Choroid plexus epithelial cell (primary cell): ENCODE data around the gene PNPLA5.

Experiments used
- DNase-seq: peaks from one replicate; pipeline ENCODE4 v3.0.0-alpha.2; 2010; ENCODE audit warnings: low read depth
- H3K4me3 ChIP-seq: 2 replicates; pipeline ENCODE4 v1.5.1; 2011; ENCODE audit warnings: low read depth, mild to moderate bottlenecking, control low read depth, low read length, moderate library complexity
- TF ChIP-seq, protein P1 (sequence below): conservative IDR thresholded peaks from 2 replicates; pipeline ENCODE4 v1.5.1; 2011; ENCODE audit warnings: low read depth, mild to moderate bottlenecking, control low read depth, inconsistent platforms, low read length, moderate library complexity

The PNPLA5 gene

DNA sequence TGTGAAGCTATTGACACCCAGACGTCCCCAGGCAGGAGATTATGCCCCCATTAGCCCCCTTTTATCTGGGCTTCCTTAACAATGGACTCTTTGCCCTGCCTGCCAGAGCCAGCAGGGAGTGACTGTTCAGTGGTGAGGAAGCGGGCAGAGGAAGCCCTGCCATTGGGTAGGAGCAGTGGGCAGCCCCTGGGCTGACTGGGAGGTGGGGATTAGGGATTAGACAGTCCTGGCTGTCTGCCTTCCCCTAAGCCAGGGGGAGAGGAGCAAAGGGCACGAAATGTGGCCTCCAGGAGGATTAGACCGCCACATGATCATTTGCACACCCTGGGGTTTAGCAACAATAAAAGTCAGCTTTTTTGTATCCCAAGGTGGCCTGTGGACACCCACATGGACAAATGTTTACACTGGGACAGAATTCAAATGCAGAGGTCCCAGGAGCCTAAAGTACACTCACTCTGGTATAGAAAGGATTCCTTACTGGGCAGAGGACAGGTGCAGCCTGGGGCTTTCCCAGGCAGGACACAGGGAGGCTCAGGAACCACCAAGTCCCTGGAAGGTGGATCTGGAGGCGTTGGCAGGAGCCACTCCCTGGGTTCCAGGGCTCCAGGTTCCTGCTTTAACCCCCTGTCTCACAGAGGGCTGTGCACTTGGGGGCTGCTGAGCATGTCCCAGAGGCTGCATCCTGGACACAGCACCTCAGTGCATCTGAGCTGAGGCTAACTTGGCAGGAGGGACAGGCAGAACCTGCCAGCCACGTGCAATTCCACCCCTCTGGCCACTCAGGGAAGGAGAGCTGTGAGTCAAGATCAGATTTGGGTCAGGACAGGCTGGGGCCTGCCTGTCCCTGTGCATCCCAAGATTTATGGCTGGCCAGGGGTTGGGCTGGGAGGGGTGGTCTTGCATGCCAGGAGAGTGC is 33.9 kb upstream of the PNPLA5 start:
- TF ChIP-seq, protein P1, sequence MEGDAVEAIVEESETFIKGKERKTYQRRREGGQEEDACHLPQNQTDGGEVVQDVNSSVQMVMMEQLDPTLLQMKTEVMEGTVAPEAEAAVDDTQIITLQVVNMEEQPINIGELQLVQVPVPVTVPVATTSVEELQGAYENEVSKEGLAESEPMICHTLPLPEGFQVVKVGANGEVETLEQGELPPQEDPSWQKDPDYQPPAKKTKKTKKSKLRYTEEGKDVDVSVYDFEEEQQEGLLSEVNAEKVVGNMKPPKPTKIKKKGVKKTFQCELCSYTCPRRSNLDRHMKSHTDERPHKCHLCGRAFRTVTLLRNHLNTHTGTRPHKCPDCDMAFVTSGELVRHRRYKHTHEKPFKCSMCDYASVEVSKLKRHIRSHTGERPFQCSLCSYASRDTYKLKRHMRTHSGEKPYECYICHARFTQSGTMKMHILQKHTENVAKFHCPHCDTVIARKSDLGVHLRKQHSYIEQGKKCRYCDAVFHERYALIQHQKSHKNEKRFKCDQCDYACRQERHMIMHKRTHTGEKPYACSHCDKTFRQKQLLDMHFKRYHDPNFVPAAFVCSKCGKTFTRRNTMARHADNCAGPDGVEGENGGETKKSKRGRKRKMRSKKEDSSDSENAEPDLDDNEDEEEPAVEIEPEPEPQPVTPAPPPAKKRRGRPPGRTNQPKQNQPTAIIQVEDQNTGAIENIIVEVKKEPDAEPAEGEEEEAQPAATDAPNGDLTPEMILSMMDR = no peak
- no peak for DNase-seq
- no peak overlapping the region for H3K4me3 ChIP-seq

- DNase-seq = no peak
- peak overlapping the region; percentile 72 for H3K4me3 ChIP-seq
- TF ChIP-seq, protein P1 = no peak
Observed at GRCh38 chr22:43924877-43925276, 33.1 kb upstream of the PNPLA5 start.

DNA sequence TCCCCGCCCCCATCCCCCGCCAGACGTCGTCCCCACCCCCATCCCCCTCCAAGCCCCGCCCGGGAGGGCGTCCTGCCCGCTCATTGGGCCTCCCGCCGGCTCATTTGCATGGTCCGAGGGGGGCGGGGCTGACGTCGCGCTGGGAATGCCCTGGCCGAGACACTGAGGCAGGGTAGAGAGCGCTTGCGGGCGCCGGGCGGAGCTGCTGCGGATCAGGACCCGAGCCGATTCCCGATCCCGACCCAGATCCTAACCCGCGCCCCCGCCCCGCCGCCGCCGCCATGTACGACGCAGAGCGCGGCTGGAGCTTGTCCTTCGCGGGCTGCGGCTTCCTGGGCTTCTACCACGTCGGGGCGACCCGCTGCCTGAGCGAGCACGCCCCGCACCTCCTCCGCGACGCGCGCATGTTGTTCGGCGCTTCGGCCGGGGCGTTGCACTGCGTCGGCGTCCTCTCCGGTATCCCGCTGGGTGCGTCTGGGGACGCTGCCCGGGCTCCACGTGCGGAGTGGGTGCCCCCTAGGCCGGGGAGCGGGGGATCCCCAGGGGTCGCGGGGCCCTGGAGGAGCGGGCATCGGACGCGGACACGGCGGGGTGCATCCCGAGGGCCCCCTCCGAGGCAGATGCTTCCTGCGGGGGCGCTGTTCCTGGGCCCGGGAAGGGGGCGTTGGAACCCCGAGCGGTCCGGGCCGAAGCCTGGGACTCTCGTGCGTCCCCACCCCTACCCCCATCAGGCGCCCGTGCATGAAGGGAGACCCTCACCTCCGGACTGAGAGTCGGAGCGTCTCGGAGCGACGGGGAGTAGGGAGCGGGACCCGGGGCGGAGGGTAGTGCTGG is 32.0 kb upstream of the PNPLA5 start, which contains the start of gene PNPLA3:
TSS of gene PNPLA3 (plus strand) at position 175 of the 834 bp plus-strand sequence. CDS start at position 282, 107 bp downstream.
- peak; percentile 90 for DNase-seq
- peak within 1 kb of the TSS; percentile 72 for H3K4me3 ChIP-seq
- TF ChIP-seq, protein P1 = peak; percentile 44

GRCh38 chr22:43923191-43923590 is 31.4 kb upstream of the PNPLA5 start:
- H3K4me3 ChIP-seq = peak overlapping the region; percentile 72
- TF ChIP-seq, protein P1 = no peak
- DNase-seq = peak; percentile 44

DNA sequence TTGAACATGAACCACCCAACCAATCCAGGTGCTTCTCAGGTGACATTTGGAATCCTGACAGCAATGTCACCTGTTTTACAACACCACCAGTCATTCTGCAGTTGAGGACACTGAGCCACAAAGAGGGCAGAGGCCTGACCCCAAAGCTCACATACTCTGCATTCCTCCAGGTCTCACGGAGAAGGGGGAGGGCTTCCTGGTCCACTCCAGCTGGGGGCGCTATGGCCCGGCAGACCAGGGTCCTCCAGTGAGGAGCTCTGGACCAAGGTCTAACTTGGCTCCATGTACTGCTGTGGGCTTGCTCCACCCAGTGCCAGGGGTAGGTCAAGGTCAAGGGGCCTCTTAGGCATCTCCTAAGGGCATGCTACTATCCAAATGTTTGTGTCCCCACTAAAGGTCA is 30.3 kb upstream of the PNPLA5 start:
- no peak for DNase-seq
- H3K4me3 ChIP-seq = no peak overlapping the region
- TF ChIP-seq, protein P1 = peak; percentile 25

DNA sequence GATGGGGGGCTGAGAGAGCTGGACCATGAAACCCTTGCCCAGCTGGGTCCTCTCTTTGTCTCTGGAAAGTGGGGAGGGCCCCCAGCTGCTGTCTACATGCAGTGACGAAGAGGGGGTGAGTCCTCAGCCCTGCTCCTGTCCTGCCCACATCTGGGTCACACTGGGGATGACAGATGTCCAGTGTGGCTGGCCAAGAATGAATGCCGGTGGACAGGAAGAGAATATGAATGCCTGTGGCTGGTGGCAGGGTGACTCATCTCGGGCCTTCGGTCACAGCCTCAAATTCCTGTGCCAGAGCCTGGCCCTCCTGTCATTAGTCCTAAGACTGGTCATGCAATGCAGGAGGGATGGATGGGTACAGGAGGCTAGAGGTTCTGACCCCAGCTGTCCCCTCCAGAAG is 29.6 kb upstream of the PNPLA5 start:
- peak; percentile 38 for DNase-seq

More for the DNA sequence above, 29.6 kb upstream of the PNPLA5 start:
- TF ChIP-seq, protein P1 = no peak
- no peak overlapping the region for H3K4me3 ChIP-seq
